Measurements from ENCODE around the gene CNN2. TPM values are rescaled to one million over a fixed set of nuclear protein-coding genes. Genes with fewer than 3 reads are reported as not detected.

Gene CNN2
- total RNA-seq, 1 donor from 2014 or later: 314 TPM

DNA sequence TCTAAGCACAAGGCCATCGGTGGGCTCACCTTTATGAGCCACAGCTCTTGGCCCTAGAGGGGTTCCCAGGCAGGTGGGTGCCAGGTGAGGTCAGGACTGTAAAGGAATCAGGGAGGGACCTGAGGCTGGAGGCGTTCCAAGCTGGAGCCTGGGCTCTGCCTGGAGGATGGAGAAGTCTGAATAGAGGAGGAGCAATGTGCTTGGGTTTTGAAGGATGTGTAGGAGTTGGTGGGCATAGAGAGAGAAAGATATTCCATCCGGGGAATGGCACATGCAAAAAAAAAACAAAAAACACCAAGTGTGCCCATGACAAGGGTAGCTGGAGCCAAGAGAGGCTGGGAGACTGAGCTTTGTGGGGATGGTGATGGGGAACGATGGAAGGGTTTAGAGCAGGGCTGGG, 23.8 kb upstream of the CNN2 start:
- no peak for DNase-seq (ENCODE audit: low read depth)
- TF ChIP-seq, protein P1, sequence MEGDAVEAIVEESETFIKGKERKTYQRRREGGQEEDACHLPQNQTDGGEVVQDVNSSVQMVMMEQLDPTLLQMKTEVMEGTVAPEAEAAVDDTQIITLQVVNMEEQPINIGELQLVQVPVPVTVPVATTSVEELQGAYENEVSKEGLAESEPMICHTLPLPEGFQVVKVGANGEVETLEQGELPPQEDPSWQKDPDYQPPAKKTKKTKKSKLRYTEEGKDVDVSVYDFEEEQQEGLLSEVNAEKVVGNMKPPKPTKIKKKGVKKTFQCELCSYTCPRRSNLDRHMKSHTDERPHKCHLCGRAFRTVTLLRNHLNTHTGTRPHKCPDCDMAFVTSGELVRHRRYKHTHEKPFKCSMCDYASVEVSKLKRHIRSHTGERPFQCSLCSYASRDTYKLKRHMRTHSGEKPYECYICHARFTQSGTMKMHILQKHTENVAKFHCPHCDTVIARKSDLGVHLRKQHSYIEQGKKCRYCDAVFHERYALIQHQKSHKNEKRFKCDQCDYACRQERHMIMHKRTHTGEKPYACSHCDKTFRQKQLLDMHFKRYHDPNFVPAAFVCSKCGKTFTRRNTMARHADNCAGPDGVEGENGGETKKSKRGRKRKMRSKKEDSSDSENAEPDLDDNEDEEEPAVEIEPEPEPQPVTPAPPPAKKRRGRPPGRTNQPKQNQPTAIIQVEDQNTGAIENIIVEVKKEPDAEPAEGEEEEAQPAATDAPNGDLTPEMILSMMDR (IDR thresholded peaks at IDR 0.05; ENCODE audit: insufficient read depth, low read length, poor library complexity, severe bottlenecking): no peak
- no peak overlapping the region for H3K4me3 ChIP-seq (ENCODE audit: low read depth, low read length)
- peaks cover 57% of the 10 kb centered on the region for H3K27me3 ChIP-seq (ENCODE audit: control insufficient read depth, insufficient read depth, low read length)
- no peaks in the 10 kb centered on the region for H3K36me3 ChIP-seq (ENCODE audit: control insufficient read depth, insufficient read depth, low read length)

DNA sequence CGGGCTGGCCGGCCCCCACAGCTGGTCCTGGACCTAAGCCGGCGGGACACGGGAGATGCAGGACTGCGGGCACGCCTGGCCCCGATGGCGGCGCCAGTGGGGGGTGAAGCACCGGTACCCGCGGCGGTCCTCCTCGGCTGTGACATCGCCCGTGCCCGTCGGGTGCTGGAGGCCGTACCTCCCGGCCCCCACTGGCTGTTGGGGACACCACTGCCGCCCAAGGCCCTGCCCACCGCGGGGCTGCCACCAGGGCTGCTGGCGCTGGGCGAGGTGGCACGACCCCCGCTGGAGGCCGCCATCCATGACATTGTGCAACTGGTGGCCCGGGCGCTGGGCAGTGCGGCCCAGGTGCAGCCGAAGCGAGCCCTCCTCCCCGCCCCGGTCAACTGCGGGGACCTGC, 23.1 kb upstream of the CNN2 start:
- no peak for DNase-seq (ENCODE audit: low read depth)
- TF ChIP-seq, protein P1 (IDR thresholded peaks at IDR 0.05; ENCODE audit: insufficient read depth, low read length, poor library complexity, severe bottlenecking): no peak
- H3K4me3 ChIP-seq (ENCODE audit: low read depth, low read length): no peak overlapping the region
- H3K27me3 ChIP-seq (ENCODE audit: control insufficient read depth, insufficient read depth, low read length): peaks cover 50% of the 10 kb centered on the region
- no peaks in the 10 kb centered on the region for H3K36me3 ChIP-seq (ENCODE audit: control insufficient read depth, insufficient read depth, low read length)

DNA sequence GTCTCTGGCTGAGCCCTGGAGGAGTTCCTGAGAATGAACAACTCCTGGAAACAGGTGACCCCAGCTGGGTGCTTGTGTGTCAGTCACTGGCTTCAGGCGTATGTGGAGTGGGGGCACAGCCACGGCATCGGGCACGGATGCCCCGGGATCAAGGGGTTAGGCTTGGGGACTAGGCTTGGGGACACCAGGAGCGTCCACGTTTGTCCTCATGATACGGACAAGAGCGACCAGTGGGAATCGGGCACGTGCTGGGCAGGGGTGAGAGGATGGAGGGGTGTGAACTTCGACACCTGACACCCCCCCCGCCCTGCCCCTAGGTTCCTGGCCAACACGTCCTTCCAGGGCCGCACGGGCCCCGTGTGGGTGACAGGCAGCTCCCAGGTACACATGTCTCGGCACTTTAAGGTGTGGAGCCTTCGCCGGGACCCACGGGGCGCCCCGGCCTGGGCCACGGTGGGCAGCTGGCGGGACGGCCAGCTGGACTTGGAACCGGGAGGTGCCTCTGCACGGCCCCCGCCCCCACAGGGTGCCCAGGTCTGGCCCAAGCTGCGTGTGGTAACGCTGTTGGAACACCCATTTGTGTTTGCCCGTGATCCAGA, 22.1 kb upstream of the CNN2 start:
- Histone ChIP-seq H3K27me3 (ENCODE audit: control insufficient read depth, insufficient read depth, low read length) (peaks cover 40% of the 10 kb centered on the region), H3K36me3 (ENCODE audit: control insufficient read depth, insufficient read depth, low read length) (no peaks in the 10 kb centered on the region), H3K4me3 (ENCODE audit: low read depth, low read length) (no peak overlapping the region)
- no peak for DNase-seq (ENCODE audit: low read depth)
- TF ChIP-seq, protein P1 (IDR thresholded peaks at IDR 0.05; ENCODE audit: insufficient read depth, low read length, poor library complexity, severe bottlenecking): no peak

DNA sequence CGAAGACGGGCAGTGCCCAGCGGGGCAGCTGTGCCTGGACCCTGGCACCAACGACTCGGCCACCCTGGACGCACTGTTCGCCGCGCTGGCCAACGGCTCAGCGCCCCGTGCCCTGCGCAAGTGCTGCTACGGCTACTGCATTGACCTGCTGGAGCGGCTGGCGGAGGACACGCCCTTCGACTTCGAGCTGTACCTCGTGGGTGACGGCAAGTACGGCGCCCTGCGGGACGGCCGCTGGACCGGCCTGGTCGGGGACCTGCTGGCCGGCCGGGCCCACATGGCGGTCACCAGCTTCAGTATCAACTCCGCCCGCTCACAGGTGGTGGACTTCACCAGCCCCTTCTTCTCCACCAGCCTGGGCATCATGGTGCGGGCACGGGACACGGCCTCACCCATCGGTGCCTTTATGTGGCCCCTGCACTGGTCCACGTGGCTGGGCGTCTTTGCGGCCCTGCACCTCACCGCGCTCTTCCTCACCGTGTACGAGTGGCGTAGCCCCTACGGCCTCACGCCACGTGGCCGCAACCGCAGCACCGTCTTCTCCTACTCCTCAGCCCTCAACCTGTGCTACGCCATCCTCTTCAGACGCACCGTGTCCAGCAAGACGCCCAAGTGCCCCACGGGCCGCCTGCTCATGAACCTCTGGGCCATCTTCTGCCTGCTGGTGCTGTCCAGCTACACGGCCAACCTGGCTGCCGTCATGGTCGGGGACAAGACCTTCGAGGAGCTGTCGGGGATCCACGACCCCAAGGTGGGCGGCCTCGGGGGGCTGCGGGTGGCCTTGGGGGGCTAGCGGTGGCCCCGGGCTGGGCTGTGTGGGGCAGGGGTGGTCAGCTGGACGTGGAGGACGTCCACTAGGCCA, 21.4 kb upstream of the CNN2 start:
- TF ChIP-seq, protein P1 (IDR thresholded peaks at IDR 0.05; ENCODE audit: insufficient read depth, low read length, poor library complexity, severe bottlenecking): no peak
- DNase-seq (ENCODE audit: low read depth): no peak
- H3K27me3 ChIP-seq (ENCODE audit: control insufficient read depth, insufficient read depth, low read length): peaks cover 36% of the 10 kb centered on the region
- H3K4me3 ChIP-seq (ENCODE audit: low read depth, low read length): no peak overlapping the region
- H3K36me3 ChIP-seq (ENCODE audit: control insufficient read depth, insufficient read depth, low read length): no peaks in the 10 kb centered on the region

DNA sequence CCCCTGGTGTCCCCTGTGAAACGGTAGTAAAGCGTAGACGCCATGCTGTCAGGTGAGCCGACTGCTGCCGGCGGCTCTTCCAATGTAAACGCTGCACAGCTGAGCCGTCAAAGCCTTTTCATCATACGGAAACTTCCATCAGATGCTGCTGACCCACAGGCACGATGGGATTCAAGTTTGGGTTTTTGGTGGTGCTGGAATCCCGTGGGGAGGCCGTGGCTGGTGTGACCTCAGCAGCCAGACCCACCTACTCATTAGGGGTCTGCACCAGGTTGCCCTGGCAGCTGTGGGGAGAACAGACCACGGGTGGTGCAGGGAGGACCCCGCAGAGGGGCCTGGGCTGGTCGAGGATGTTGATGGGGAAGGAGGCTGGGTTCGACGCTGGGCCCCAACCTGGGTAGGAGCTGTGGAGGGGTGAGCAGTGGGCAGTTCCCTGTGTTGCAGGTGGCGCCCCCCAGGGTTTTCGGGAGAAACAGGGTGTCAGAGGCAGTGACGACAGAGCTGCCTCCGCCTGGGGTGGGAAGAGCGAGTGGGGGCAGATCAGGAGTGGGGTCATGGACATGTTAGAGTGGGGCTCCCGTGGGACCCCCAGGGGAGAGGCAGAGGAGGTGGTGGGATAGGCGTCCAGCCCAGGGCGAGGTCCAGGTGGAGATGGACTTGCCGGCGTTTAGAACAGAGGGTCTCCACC, 19.6 kb upstream of the CNN2 start:
- Histone ChIP-seq H3K27me3 (ENCODE audit: control insufficient read depth, insufficient read depth, low read length) (peaks cover 20% of the 10 kb centered on the region), H3K36me3 (ENCODE audit: control insufficient read depth, insufficient read depth, low read length) (no peaks in the 10 kb centered on the region), H3K4me3 (ENCODE audit: low read depth, low read length) (no peak overlapping the region)
- TF ChIP-seq, protein P1 (IDR thresholded peaks at IDR 0.05; ENCODE audit: insufficient read depth, low read length, poor library complexity, severe bottlenecking): no peak
- no peak for DNase-seq (ENCODE audit: low read depth)

All from kidney epithelial cell (primary cell).